Right ventricle myocardium inferior (tissue), 1 donor: ENCODE results near the gene C19orf73. TPM values are rescaled to one million over a fixed set of nuclear protein-coding genes. Genes with fewer than 3 reads are reported as not detected.
"Not testable (repeated sequence)": the region's sequence is repeated elsewhere in the genome, so short reads cannot be mapped to it uniquely, and the experiment has no call there.

Experiments used
- ATAC-seq: fragments of 200-7000 bp; cut with Tn5 transposase; one replicate; pipeline ENCODE4 v1.9.1; 2020; ENCODE audit warnings: mild to moderate bottlenecking, moderate library complexity
- DNase-seq: peaks from one replicate; pipeline ENCODE4 v3.0.0; 2021; ENCODE audit errors: missing footprints
- intact Hi-C: fragments of 100-400 bp; cut with DNase I; formaldehyde crosslinking; loops from one replicate; pipeline ENCODE4 v1.11.0; 2022
- total RNA-seq: library from RNA; stranded (reverse); fragmentation: NEBNext Ultra II Directional; extraction: Animal tissue kit (Norgen Biotek cat#: 25700); gene quantifications from one replicate; pipeline ENCODE4 v1.2.1, GENCODE V29; 2021
- donor health status: DM: no; HTN: yes; CAD: no; lungs with severe emphysema.

Gene C19orf73
- total RNA-seq, 1 donor from 2014 or later = 1.8 TPM

GRCh38 chr19:49085020-49085867 lies 33.7 kb downstream of the C19orf73 start, which contains the start of gene SNRNP70:
TSS of gene SNRNP70 (plus strand) at chr19:49085451. CDS start at chr19:49086415, 964 bp downstream.
- peak; percentile 99 for ATAC-seq
- intact Hi-C loops = loop anchor here (5.0 to 10.0 kb wide), 3 partner anchors 68 to 910 kb away; partner anchors contain the start of genes AP2A1, LHB, LIG1 and TSKS
- DNase-seq = peak; percentile 100

GRCh38 chr19:49084206-49085019 lies 34.5 kb downstream of the C19orf73 start:
- ATAC-seq (no peak), DNase-seq (no peak)
- intact Hi-C loops = loop anchor here (5.0 to 10.0 kb wide), 3 partner anchors 67 to 910 kb away; partner anchors contain the start of genes AP2A1, LHB, LIG1 and TSKS

GRCh38 chr19:49081273-49081672 lies 37.7 kb downstream of the C19orf73 start:
- ATAC-seq = no peak
- intact Hi-C loops = loop anchor here (10.0 kb wide), 2 partner anchors 684 to 906 kb away; partner anchors contain the start of genes AP2A1, LIG1, TSKS and ZSWIM9
- no peak for DNase-seq

- ATAC-seq (no peak), DNase-seq (no peak)
- intact Hi-C loops = loop anchor here (10.0 kb wide), 2 partner anchors 684 to 906 kb away; partner anchors contain the start of genes AP2A1, LIG1, TSKS and ZSWIM9
Observed at GRCh38 chr19:49080392-49080791, 38.6 kb downstream of the C19orf73 start.

- peak; percentile 84 for DNase-seq
- intact Hi-C loops = loop anchor here (5.0 kb wide), 1 partner anchor 132 kb away; no protein-coding TSS in a partner anchor
- not testable (repeated sequence) for ATAC-seq
Observed at GRCh38 chr19:49074869-49075268, 44.1 kb downstream of the C19orf73 start.

GRCh38 chr19:49073514-49074378 lies 45.2 kb downstream of the C19orf73 start:
- ATAC-seq = peak; percentile 38
- no peak for DNase-seq
- intact Hi-C loops = no loop called here

GRCh38 chr19:49071860-49072547 lies 46.9 kb downstream of the C19orf73 start:
- intact Hi-C loops = no loop called here
- DNase-seq (no peak), ATAC-seq (no peak)

GRCh38 chr19:49070416-49070815 lies 48.5 kb downstream of the C19orf73 start:
- no peak for DNase-seq
- ATAC-seq = no peak
- intact Hi-C loops = no loop called here

GRCh38 chr19:49069026-49069425 lies 49.9 kb downstream of the C19orf73 start:
- intact Hi-C loops = no loop called here
- DNase-seq = no peak
- ATAC-seq = no peak

Other genes with a start within 250 kb of the C19orf73 start
- gene PPP1R15A, start 246.7 kb downstream of the C19orf73 start, total RNA-seq = 64.8 TPM
- gene TULP2, start 220.4 kb downstream of the C19orf73 start, total RNA-seq = not detected
- 246 TPM for gene NUCB1, start 218.8 kb downstream of the C19orf73 start, total RNA-seq
- gene DHDH, start 185.4 kb downstream of the C19orf73 start, total RNA-seq = not detected
- gene BAX, start 164.3 kb downstream of the C19orf73 start, total RNA-seq = 22.4 TPM
- gene FTL, start 153.8 kb downstream of the C19orf73 start, total RNA-seq = 1,007 TPM
- 99.1 TPM for gene GYS1, start 125.8 kb downstream of the C19orf73 start, total RNA-seq
- 46.8 TPM for gene RUVBL2, start 125.3 kb downstream of the C19orf73 start, total RNA-seq
- not detected for gene LHB, start 102.1 kb downstream of the C19orf73 start, total RNA-seq
- gene CGB3, start 94.8 kb downstream of the C19orf73 start, total RNA-seq = not detected
- not detected for gene CGB2, start 87.3 kb downstream of the C19orf73 start, total RNA-seq
- gene CGB1, start 82.2 kb downstream of the C19orf73 start, total RNA-seq = not detected
- not detected for gene CGB5, start 75.3 kb downstream of the C19orf73 start, total RNA-seq
- not detected for gene CGB8, start 70.0 kb downstream of the C19orf73 start, total RNA-seq
- gene CGB7, start 61.4 kb downstream of the C19orf73 start, total RNA-seq = not detected
- not detected for gene NTF4, start 54.3 kb downstream of the C19orf73 start, total RNA-seq
- gene KCNA7, start 46.4 kb downstream of the C19orf73 start, total RNA-seq = 0.81 TPM
- gene SNRNP70, start 33.7 kb downstream of the C19orf73 start, total RNA-seq = 110 TPM
- gene LIN7B, start 4.8 kb downstream of the C19orf73 start, total RNA-seq = 21.1 TPM
- 4.1 TPM for gene PPFIA3, start 401 bp upstream of the C19orf73 start, total RNA-seq
- 843 TPM for gene HRC, start 36.3 kb upstream of the C19orf73 start, total RNA-seq
- gene TRPM4, start 38.6 kb upstream of the C19orf73 start, total RNA-seq = 28.5 TPM
- gene SLC6A16, start 206.0 kb upstream of the C19orf73 start, total RNA-seq = 0.92 TPM
- 9.1 TPM for gene CD37, start 216.3 kb upstream of the C19orf73 start, total RNA-seq
- 63.6 TPM for gene TEAD2, start 243.3 kb upstream of the C19orf73 start, total RNA-seq
- not detected for gene DKKL1, start 244.7 kb upstream of the C19orf73 start, total RNA-seq